Mucosa of gallbladder (tissue), 1 donor: ENCODE results near the gene ERC2. TPM values are rescaled to one million over a fixed set of nuclear protein-coding genes. Genes with fewer than 3 reads are reported as not detected.

ENCODE experiments used
- DNase-seq: peaks from one replicate; pipeline ENCODE4 v3.0.0-alpha.2; 2020; ENCODE audit warnings: low spot score
- total RNA-seq: library from RNA; stranded (reverse); gene quantifications from one replicate; pipeline ENCODE4 v1.2.1, GENCODE V29; 2021
- donor health status: DM: no; HTN: no; CAD: no.

ERC2 gene
- total RNA-seq, 1 donor from 2014 or later: 4.2 TPM

GRCh38 chr3:56368846-56369245 lies 99.4 kb downstream of the ERC2 start:
- no peak for DNase-seq

GRCh38 chr3:56366641-56367162 lies 101.6 kb downstream of the ERC2 start:
- no peak for DNase-seq

GRCh38 chr3:56365905-56366640 lies 102.2 kb downstream of the ERC2 start:
- DNase-seq: no peak

- DNase-seq: no peak
These were observed 103.6 kb downstream of the ERC2 start for GRCh38 chr3:56364665-56365064.

GRCh38 chr3:56363720-56364119 lies 104.5 kb downstream of the ERC2 start:
- DNase-seq: no peak

GRCh38 chr3:56361731-56362130 lies 106.5 kb downstream of the ERC2 start:
- no peak for DNase-seq

- no peak for DNase-seq
These were observed 111.0 kb downstream of the ERC2 start for GRCh38 chr3:56357266-56357665.

- no peak for DNase-seq
These were observed 111.5 kb downstream of the ERC2 start for GRCh38 chr3:56356808-56357207.

GRCh38 chr3:56355570-56356185 lies 112.6 kb downstream of the ERC2 start:
- no peak for DNase-seq

- no peak for DNase-seq
These were observed 116.7 kb downstream of the ERC2 start for GRCh38 chr3:56351537-56351936.

GRCh38 chr3:56347219-56347871 lies 120.9 kb downstream of the ERC2 start:
- DNase-seq: no peak

- no peak for DNase-seq
These were observed 125.8 kb downstream of the ERC2 start for GRCh38 chr3:56342475-56342874.

- DNase-seq: no peak
These were observed 128.6 kb downstream of the ERC2 start for GRCh38 chr3:56339671-56340070.

GRCh38 chr3:56339244-56339643 lies 129.0 kb downstream of the ERC2 start:
- no peak for DNase-seq

GRCh38 chr3:56336023-56336422 lies 132.2 kb downstream of the ERC2 start:
- DNase-seq: no peak

GRCh38 chr3:56324473-56324872 lies 143.8 kb downstream of the ERC2 start:
- DNase-seq: no peak

- DNase-seq: no peak
These were observed 144.3 kb downstream of the ERC2 start for GRCh38 chr3:56323986-56324420.

GRCh38 chr3:56322862-56323261 lies 145.4 kb downstream of the ERC2 start:
- no peak for DNase-seq

- DNase-seq: no peak
These were observed 146.4 kb downstream of the ERC2 start for GRCh38 chr3:56321892-56322291.

GRCh38 chr3:56321383-56321782 lies 146.9 kb downstream of the ERC2 start:
- no peak for DNase-seq

GRCh38 chr3:56320883-56321282 lies 147.4 kb downstream of the ERC2 start:
- no peak for DNase-seq

GRCh38 chr3:56318891-56319290 lies 149.4 kb downstream of the ERC2 start:
- no peak for DNase-seq

- DNase-seq: no peak
These were observed 151.3 kb downstream of the ERC2 start for GRCh38 chr3:56316944-56317343.
